Stomach smooth muscle (tissue), 2 donors: ENCODE results near the gene OR12D3.
"Not testable (repeated sequence)": the region's sequence is repeated elsewhere in the genome, so short reads cannot be mapped to it uniquely, and the experiment has no call there.

Experiments used
- H3K27ac ChIP-seq: one replicate; pipeline ENCODE4 v1.7.0; 2013; ENCODE audit warnings: mild to moderate bottlenecking, low read length, inconsistent platforms
- H3K27me3 ChIP-seq, 2 donors: one replicate each; pipeline ENCODE4 v1.7.0; 2013; ENCODE audit warnings: low read length in 2 of 2; ENCODE audit not compliant: insufficient read depth in 2 of 2, control insufficient read depth in 1 of 2
- H3K36me3 ChIP-seq, 2 donors: one replicate each; pipeline ENCODE4 v1.7.0; 2013; ENCODE audit warnings: low read length in 2 of 2; ENCODE audit not compliant: control insufficient read depth in 2 of 2, insufficient read depth in 2 of 2
- H3K4me1 ChIP-seq: one replicate; pipeline ENCODE4 v1.7.0; 2013; ENCODE audit warnings: low read length; ENCODE audit not compliant: control insufficient read depth, insufficient read depth
- H3K4me3 ChIP-seq, 2 donors: one replicate each; pipeline ENCODE4 v1.7.0; 2013; ENCODE audit warnings: low read length in 2 of 2
- H3K9ac ChIP-seq, 2 donors: one replicate each; pipeline ENCODE4 v1.7.0; 2013; ENCODE audit warnings: low read length in 2 of 2, mild to moderate bottlenecking in 1 of 2
- H3K9me3 ChIP-seq, 2 donors: one replicate each; pipeline ENCODE4 v1.7.0; 2013; ENCODE audit warnings: low read length in 2 of 2; ENCODE audit not compliant: control insufficient read depth in 2 of 2
- donor health status: healthy.
- donor health status: Pancreatic carcinoma.

OR12D3 gene

GRCh38 chr6:29355603-29356002 lies 19.5 kb downstream of the OR12D3 start:
- no peak overlapping the region for H3K9ac ChIP-seq
- H3K27me3 ChIP-seq: no peaks in the 10 kb centered on the region
- no peak overlapping the region for H3K27ac ChIP-seq
- no peaks in the 10 kb centered on the region for H3K36me3 ChIP-seq
- H3K4me3 ChIP-seq: no peak overlapping the region
- no peaks in the 10 kb centered on the region for H3K9me3 ChIP-seq
- H3K4me1 ChIP-seq: no peaks in the 10 kb centered on the region

- no peaks in the 10 kb centered on the region for H3K27me3 ChIP-seq
- H3K9me3 ChIP-seq: no peaks in the 10 kb centered on the region
- H3K9ac ChIP-seq: no peak overlapping the region
- H3K36me3 ChIP-seq: no peaks in the 10 kb centered on the region
- H3K4me3 ChIP-seq: no peak overlapping the region
- no peaks in the 10 kb centered on the region for H3K4me1 ChIP-seq
- no peak overlapping the region for H3K27ac ChIP-seq
Measured at GRCh38 chr6:29354980-29355379, 20.1 kb downstream of the OR12D3 start.

- not testable (repeated sequence) for H3K27ac ChIP-seq, H3K9me3 ChIP-seq, H3K36me3 ChIP-seq, H3K27me3 ChIP-seq, H3K4me1 ChIP-seq, H3K9ac ChIP-seq, H3K4me3 ChIP-seq
Measured at GRCh38 chr6:29349348-29349747, 25.7 kb downstream of the OR12D3 start.

GRCh38 chr6:29345380-29345779 lies 29.7 kb downstream of the OR12D3 start:
- H3K9ac ChIP-seq: no peak overlapping the region
- H3K9me3 ChIP-seq: peaks cover 0 to 3% of the 10 kb centered on the region in 2 donors
- no peaks in the 10 kb centered on the region for H3K4me1 ChIP-seq
- H3K27me3 ChIP-seq: no peaks in the 10 kb centered on the region
- H3K4me3 ChIP-seq: no peak overlapping the region
- H3K36me3 ChIP-seq: no peaks in the 10 kb centered on the region
- H3K27ac ChIP-seq: no peak overlapping the region

GRCh38 chr6:29336269-29336668 lies 38.8 kb downstream of the OR12D3 start:
- Histone ChIP-seq H3K4me1 (no peaks in the 10 kb centered on the region), H3K27me3 (no peaks in the 10 kb centered on the region), H3K27ac (no peak overlapping the region), H3K9ac (no peak overlapping the region), H3K36me3 (no peaks in the 10 kb centered on the region), H3K4me3 (no peak overlapping the region), H3K9me3 (peaks cover 0 to 3% of the 10 kb centered on the region in 2 donors)

- Histone ChIP-seq H3K27me3 (no peaks in the 10 kb centered on the region), H3K9ac (no peak overlapping the region), H3K27ac (no peak overlapping the region), H3K4me3 (no peak overlapping the region), H3K9me3 (peaks cover 0 to 3% of the 10 kb centered on the region in 2 donors), H3K36me3 (no peaks in the 10 kb centered on the region), H3K4me1 (no peaks in the 10 kb centered on the region)
Measured at GRCh38 chr6:29332676-29333075, 42.4 kb downstream of the OR12D3 start.

GRCh38 chr6:29325777-29326176 lies 49.3 kb downstream of the OR12D3 start:
- Histone ChIP-seq H3K4me1 (no peaks in the 10 kb centered on the region), H3K27me3 (no peaks in the 10 kb centered on the region), H3K27ac (no peak overlapping the region), H3K9ac (no peak overlapping the region), H3K36me3 (no peaks in the 10 kb centered on the region), H3K9me3 (no peaks in the 10 kb centered on the region), H3K4me3 (no peak overlapping the region)
